Caco-2 (cell line): ENCODE data around the gene ANKAR. TPM values are rescaled to one million over a fixed set of nuclear protein-coding genes. Genes with fewer than 3 reads are reported as not detected.

ENCODE experiments used
- BruUV-seq: library from RNA; stranded (reverse); fragments of 400-500 nt; replicated peaks from 2 replicates; lab custom pipeline; 2021; lab: Mats Ljungman, UMichigan
- CTCF ChIA-PET: fragments of 300-600 bp; sonication (Branson Sonifier 250); formaldehyde crosslinking; loops from one replicate; lab custom pipeline; 2022; ENCODE audit warnings: antibody characterized with exemption; lab: Charles Lee
- POLR2A ChIA-PET: fragments of 300-600 bp; sonication (Branson Sonifier 250); formaldehyde crosslinking; loops from one replicate; lab custom pipeline; 2022; ENCODE audit warnings: antibody characterized with exemption; lab: Charles Lee
- DNase-seq, 2 experiments: peaks; one replicate each; pipeline versions ENCODE4 v3.0.0 to v3.0.0-alpha.2; 2020 to 2022
- H3K27me3 ChIP-seq: replicated peaks from 2 replicates; pipeline ENCODE4 v1.6.0; 2011; ENCODE audit warnings: low read length; ENCODE audit not compliant: control insufficient read depth, insufficient read depth
- H3K36me3 ChIP-seq: 2 replicates; pipeline ENCODE4 v1.5.1; 2011; ENCODE audit warnings: low read length; ENCODE audit not compliant: control insufficient read depth, insufficient read depth
- H3K4me1 ChIP-seq: fragments of 250-450 bp; sonication (Bioruptor Pico); 2 replicates; pipeline ENCODE4 v1.5.1; 2020; ENCODE audit warnings: mild to moderate bottlenecking
- H3K4me3 ChIP-seq: 2 replicates; pipeline ENCODE4 v1.5.1; 2011; ENCODE audit warnings: low read depth, mild to moderate bottlenecking, control low read depth, low read length
- H3K9me3 ChIP-seq: fragments of 250-450 bp; sonication (Bioruptor Pico); 2 replicates; pipeline ENCODE4 v1.5.1; 2020; ENCODE audit warnings: mild to moderate bottlenecking, moderate library complexity
- H3K27ac Mint-ChIP-seq: one replicate; pipeline ENCODE4 v1.8.0; 2022; ENCODE audit warnings: mixed read lengths; ENCODE audit not compliant: unreplicated experiment
- H3K27me3 Mint-ChIP-seq: one replicate; pipeline ENCODE4 v1.8.0; 2022; ENCODE audit warnings: mixed read lengths; ENCODE audit not compliant: insufficient read depth, unreplicated experiment
- H3K36me3 Mint-ChIP-seq: one replicate; pipeline ENCODE4 v1.8.0; 2022; ENCODE audit warnings: mild to moderate bottlenecking, mixed read lengths; ENCODE audit not compliant: insufficient read depth, unreplicated experiment
- H3K4me1 Mint-ChIP-seq: one replicate; pipeline ENCODE4 v1.8.0; 2022; ENCODE audit warnings: low read depth, mixed read lengths; ENCODE audit not compliant: unreplicated experiment
- H3K4me3 Mint-ChIP-seq: one replicate; pipeline ENCODE4 v1.8.0; 2022; ENCODE audit warnings: mild to moderate bottlenecking, moderate library complexity, mixed read lengths; ENCODE audit not compliant: unreplicated experiment
- H3K9me3 Mint-ChIP-seq: one replicate; pipeline ENCODE4 v1.8.0; 2022; ENCODE audit warnings: mixed read lengths; ENCODE audit not compliant: unreplicated experiment
- intact Hi-C: fragments of 100-400 bp; cut with micrococcal nuclease; formaldehyde crosslinking; loops from one replicate; pipeline ENCODE4 v1.10.0; 2022; ENCODE audit not compliant: unreplicated experiment
- total RNA-seq: library from RNA; stranded (reverse); gene quantifications from 2 replicates; pipeline ENCODE4 v1.2.3, GENCODE V29; 2022
- TF ChIP-seq, protein P1 (sequence below), 2 experiments: fragments of 200-600 bp in 1 of 2; IDR thresholded peaks; 1 replicate in 1 of 2; 2 replicates in 1 of 2; pipeline versions ENCODE4 v1.5.1 to v1.8.0; 2011 to 2022; ENCODE audit warnings: antibody characterized with exemption in 1 of 2, control low read depth in 1 of 2, inconsistent platforms in 1 of 2, low read depth in 1 of 2, low read length in 1 of 2, mild to moderate bottlenecking in 1 of 2, moderate library complexity in 1 of 2; ENCODE audit not compliant: insufficient read depth in 1 of 2, severe bottlenecking in 1 of 2, unreplicated experiment in 1 of 2

Gene ANKAR
- total RNA-seq, 1 experiment from 2014 or later = 4.7 TPM

DNA sequence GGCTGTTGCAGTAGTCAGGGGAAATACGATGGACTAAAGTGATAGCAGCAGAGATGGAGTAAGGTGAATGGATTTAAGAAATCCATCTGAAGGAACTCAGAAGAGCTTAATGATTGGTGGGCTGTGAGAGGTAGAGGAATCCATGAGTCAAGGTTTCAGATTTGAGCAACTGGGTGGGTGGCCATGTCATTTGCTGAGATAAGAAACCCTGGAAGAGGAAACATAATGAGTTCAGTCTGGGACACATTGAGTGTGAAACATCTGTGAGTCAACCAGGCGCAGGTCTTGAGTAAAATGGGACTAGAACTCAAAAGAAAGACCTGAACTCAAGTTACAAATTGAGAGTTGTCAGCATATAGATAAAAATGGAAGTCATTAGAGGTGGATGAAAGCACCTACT, 32.9 kb upstream of the ANKAR start:
- POLR2A ChIA-PET = no interaction called here
- Mint-ChIP-seq H3K27me3 (no peaks in the 10 kb centered on the region), H3K9me3 (no peaks in the 10 kb centered on the region), H3K4me1 (peaks cover 30% of the 10 kb centered on the region), H3K4me3 (no peak overlapping the region), H3K36me3 (peaks cover 6% of the 10 kb centered on the region), H3K27ac (no peak overlapping the region)
- Histone ChIP-seq H3K27me3 (no peaks in the 10 kb centered on the region), H3K4me3 (no peak overlapping the region), H3K9me3 (no peaks in the 10 kb centered on the region), H3K36me3 (no peaks in the 10 kb centered on the region), H3K4me1 (peaks cover 29% of the 10 kb centered on the region)
- intact Hi-C loops = no loop called here
- CTCF ChIA-PET = no interaction called here
- DNase-seq = no peak
- no TSS peak for BruUV-seq
- TF ChIP-seq, protein P1, sequence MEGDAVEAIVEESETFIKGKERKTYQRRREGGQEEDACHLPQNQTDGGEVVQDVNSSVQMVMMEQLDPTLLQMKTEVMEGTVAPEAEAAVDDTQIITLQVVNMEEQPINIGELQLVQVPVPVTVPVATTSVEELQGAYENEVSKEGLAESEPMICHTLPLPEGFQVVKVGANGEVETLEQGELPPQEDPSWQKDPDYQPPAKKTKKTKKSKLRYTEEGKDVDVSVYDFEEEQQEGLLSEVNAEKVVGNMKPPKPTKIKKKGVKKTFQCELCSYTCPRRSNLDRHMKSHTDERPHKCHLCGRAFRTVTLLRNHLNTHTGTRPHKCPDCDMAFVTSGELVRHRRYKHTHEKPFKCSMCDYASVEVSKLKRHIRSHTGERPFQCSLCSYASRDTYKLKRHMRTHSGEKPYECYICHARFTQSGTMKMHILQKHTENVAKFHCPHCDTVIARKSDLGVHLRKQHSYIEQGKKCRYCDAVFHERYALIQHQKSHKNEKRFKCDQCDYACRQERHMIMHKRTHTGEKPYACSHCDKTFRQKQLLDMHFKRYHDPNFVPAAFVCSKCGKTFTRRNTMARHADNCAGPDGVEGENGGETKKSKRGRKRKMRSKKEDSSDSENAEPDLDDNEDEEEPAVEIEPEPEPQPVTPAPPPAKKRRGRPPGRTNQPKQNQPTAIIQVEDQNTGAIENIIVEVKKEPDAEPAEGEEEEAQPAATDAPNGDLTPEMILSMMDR (IDR thresholded peaks at IDR 0.05; ENCODE audit: insufficient read depth in 1 of 2, low read depth in 1 of 2, low read length in 1 of 2, severe bottlenecking in 1 of 2, unreplicated experiment in 1 of 2) = no peak

- Mint-ChIP-seq H3K36me3 (no peaks in the 10 kb centered on the region), H3K9me3 (peaks cover under 1% of the 10 kb centered on the region), H3K4me3 (no peak overlapping the region), H3K27ac (no peak overlapping the region), H3K27me3 (no peaks in the 10 kb centered on the region), H3K4me1 (peaks cover 3% of the 10 kb centered on the region)
- Histone ChIP-seq H3K36me3 (no peaks in the 10 kb centered on the region), H3K4me1 (no peaks in the 10 kb centered on the region), H3K9me3 (peaks cover 4% of the 10 kb centered on the region; the same call in 1 of the 2 replicates), H3K4me3 (no peak overlapping the region), H3K27me3 (no peaks in the 10 kb centered on the region)
- ChIA-PET CTCF (no interaction called here), POLR2A (no interaction called here)
- DNase-seq = no peak
- BruUV-seq = no TSS peak
- intact Hi-C loops = no loop called here
- TF ChIP-seq, protein P1 (IDR thresholded peaks at IDR 0.05; ENCODE audit: insufficient read depth in 1 of 2, low read depth in 1 of 2, low read length in 1 of 2, severe bottlenecking in 1 of 2, unreplicated experiment in 1 of 2) = no peak
Measured at GRCh38 chr2:189646521-189646920, 27.9 kb upstream of the ANKAR start.

DNA sequence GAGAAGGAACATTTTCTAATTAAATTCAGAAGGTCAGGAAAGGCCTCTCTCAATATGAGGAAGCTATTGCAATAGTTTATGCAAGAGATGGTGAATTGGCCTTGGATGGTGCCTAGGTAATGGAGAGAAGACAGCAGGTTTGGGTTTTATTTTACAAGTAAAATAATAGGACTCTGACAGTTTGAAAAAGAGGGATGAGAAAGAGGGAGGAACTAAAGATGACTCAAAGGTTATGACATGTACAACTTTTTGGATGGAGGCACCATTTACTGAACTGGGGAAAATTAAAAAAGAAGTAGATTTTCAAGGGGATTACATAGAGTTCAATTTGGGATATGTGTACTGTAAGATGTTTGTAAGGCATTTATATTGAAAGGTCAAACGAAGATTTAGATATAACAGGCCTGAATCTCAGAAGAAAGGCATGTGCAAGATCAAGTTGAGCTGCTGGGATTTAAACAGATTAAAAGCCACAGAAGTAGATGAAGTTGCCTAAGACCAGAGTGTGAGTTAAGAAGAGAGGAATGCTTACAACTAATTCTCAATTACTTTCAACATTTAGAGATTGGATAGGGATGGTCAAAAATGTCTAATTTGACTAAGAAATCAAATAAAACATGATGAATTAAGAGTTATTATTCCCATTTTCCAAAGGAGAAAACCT, 25.5 kb upstream of the ANKAR start:
- Histone ChIP-seq H3K36me3 (no peaks in the 10 kb centered on the region), H3K4me3 (no peak overlapping the region), H3K27me3 (no peaks in the 10 kb centered on the region), H3K9me3 (peaks cover 4% of the 10 kb centered on the region; the same call in 1 of the 2 replicates), H3K4me1 (no peaks in the 10 kb centered on the region)
- TF ChIP-seq, protein P1 (IDR thresholded peaks at IDR 0.05; ENCODE audit: insufficient read depth in 1 of 2, low read depth in 1 of 2, low read length in 1 of 2, severe bottlenecking in 1 of 2, unreplicated experiment in 1 of 2) = no peak
- POLR2A ChIA-PET = no interaction called here
- no peak for DNase-seq
- H3K4me3 Mint-ChIP-seq = no peak overlapping the region
- intact Hi-C loops = no loop called here
- CTCF ChIA-PET = interaction anchor here (0.6 kb wide), 1 partner anchor 145 kb away, joined by 3 read pairs; no protein-coding TSS in a partner anchor
- BruUV-seq = no TSS peak
- H3K27ac Mint-ChIP-seq = no peak overlapping the region
- no peaks in the 10 kb centered on the region for H3K27me3 Mint-ChIP-seq
- H3K4me1 Mint-ChIP-seq = no peaks in the 10 kb centered on the region
- H3K9me3 Mint-ChIP-seq = peaks cover 12% of the 10 kb centered on the region
- H3K36me3 Mint-ChIP-seq = no peaks in the 10 kb centered on the region
